ENCODE results near the gene KAZN.

Gene KAZN

DNA sequence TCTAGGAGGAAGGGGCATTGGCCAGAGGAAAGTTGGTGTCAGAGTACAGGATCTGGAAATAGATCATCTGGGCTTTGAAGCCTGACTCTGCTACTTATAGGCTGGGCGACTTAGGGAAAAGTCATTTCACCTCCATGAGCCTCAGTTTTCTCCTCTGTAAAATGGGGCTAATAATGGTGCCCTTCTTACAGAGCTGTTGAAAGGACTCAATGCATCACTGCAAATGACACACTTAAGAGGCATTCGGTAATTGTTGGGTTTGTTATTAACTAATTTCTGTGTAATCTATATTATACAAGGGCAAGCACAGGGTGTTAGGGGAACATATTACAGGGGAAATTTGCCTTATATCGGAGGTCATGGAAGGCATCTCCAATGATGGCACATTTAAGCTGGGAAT lies 96.1 kb downstream of the KAZN start:
- TF ChIP-seq, protein P1, sequence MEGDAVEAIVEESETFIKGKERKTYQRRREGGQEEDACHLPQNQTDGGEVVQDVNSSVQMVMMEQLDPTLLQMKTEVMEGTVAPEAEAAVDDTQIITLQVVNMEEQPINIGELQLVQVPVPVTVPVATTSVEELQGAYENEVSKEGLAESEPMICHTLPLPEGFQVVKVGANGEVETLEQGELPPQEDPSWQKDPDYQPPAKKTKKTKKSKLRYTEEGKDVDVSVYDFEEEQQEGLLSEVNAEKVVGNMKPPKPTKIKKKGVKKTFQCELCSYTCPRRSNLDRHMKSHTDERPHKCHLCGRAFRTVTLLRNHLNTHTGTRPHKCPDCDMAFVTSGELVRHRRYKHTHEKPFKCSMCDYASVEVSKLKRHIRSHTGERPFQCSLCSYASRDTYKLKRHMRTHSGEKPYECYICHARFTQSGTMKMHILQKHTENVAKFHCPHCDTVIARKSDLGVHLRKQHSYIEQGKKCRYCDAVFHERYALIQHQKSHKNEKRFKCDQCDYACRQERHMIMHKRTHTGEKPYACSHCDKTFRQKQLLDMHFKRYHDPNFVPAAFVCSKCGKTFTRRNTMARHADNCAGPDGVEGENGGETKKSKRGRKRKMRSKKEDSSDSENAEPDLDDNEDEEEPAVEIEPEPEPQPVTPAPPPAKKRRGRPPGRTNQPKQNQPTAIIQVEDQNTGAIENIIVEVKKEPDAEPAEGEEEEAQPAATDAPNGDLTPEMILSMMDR (IDR thresholded peaks at IDR 0.05; ENCODE audit: insufficient read depth, low read length, poor library complexity, severe bottlenecking) = no peak
- Histone ChIP-seq H3K4me3 (replicated peaks; ENCODE audit: low read depth, low read length) (no peak overlapping the region), H3K27me3 (replicated peaks; ENCODE audit: control insufficient read depth, insufficient read depth, low read length) (no peaks in the 10 kb centered on the region; the same call in none of the 2 replicates), H3K36me3 (ENCODE audit: control insufficient read depth, insufficient read depth, low read length) (no peaks in the 10 kb centered on the region)
- no peak for DNase-seq (ENCODE audit: extremely low read depth, insufficient read length)

DNA sequence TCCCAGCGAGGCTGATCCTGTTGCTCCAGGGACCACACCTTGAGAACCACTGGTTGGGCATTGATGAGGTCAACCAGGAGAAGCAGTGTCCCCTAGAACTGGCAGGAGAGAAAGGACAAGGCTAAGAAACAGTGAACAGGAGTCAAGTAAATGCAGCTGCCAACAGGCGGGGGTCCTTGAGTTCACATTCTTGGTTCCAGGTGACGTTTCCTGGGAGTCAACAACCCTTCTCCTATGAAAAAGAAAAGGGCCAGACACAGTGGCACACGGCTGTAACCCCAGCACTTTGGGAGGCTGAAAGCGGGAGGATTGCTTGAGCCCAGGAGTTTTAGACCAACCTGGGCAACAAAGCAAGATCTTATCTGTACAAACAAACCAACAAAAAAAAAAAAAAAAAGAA lies 98.3 kb downstream of the KAZN start:
- H3K36me3 ChIP-seq (ENCODE audit: control insufficient read depth, insufficient read depth, low read length) = no peaks in the 10 kb centered on the region
- H3K4me3 ChIP-seq (replicated peaks; ENCODE audit: low read depth, low read length) = no peak overlapping the region
- DNase-seq (ENCODE audit: extremely low read depth, insufficient read length) = no peak
- H3K27me3 ChIP-seq (replicated peaks; ENCODE audit: control insufficient read depth, insufficient read depth, low read length) = no peaks in the 10 kb centered on the region; the same call in none of the 2 replicates
- TF ChIP-seq, protein P1 (IDR thresholded peaks at IDR 0.05; ENCODE audit: insufficient read depth, low read length, poor library complexity, severe bottlenecking) = no peak

DNA sequence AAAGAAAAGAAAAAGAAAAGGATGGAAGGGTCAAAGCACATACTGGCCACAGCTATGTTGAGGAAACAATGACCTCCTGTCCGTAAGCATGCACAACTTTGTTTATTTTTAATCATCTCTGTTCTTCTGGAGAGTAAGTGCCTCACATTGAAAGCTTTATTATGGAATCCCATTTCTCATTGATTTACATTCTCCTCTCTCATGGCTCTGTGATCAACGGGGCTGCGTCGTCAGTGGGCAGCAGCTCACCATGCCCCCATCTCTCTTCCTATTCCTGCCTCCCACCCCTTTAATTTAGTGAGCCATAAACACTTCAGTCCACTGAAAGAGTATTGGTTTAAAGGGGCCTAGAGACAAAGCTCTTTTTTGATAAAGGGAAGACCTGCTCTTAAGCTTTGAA lies 98.9 kb downstream of the KAZN start:
- DNase-seq (ENCODE audit: extremely low read depth, insufficient read length) = no peak
- Histone ChIP-seq H3K36me3 (ENCODE audit: control insufficient read depth, insufficient read depth, low read length) (no peaks in the 10 kb centered on the region), H3K27me3 (replicated peaks; ENCODE audit: control insufficient read depth, insufficient read depth, low read length) (no peaks in the 10 kb centered on the region; the same call in none of the 2 replicates), H3K4me3 (replicated peaks; ENCODE audit: low read depth, low read length) (no peak overlapping the region)
- TF ChIP-seq, protein P1 (IDR thresholded peaks at IDR 0.05; ENCODE audit: insufficient read depth, low read length, poor library complexity, severe bottlenecking) = no peak

DNA sequence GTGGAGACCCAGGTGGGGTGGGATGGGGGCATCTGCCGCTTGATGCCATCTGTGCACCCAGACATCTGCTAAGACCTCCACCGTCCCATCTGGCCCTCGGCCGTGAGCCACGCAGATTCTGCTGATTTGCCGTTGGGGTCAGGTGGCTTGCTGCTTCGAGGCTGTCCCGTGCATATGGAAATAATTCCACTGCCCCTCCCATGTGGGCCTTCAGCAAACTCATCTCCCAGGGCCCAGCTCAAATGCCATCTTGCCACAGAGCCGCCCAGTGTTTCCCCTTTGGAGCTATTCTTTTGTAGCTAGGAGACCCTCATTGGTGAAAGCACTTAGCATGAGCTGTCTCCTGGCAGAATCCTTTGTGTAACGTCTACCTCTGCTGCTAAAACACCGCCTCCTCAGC lies 99.8 kb downstream of the KAZN start:
- TF ChIP-seq, protein P1 (IDR thresholded peaks at IDR 0.05; ENCODE audit: insufficient read depth, low read length, poor library complexity, severe bottlenecking) = no peak

DNA sequence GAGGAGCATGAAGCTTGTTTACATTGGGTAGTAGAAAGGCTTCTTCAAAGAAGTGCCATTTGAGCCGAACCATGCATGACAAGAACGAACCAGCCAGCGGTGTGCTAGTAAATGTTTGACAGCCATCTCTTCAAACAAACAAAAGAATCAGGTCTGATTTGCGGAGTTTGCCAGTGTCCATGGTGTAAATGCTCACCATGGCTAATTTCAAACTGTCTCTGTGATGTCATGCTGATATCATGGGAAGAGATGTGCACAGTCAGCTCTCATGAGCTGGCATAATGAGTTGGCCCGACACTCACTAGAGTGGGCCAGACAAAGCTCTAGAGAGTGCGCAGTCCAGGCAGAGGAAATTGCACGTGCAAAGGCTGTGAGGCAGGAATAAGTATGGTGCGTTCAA lies 101.1 kb downstream of the KAZN start:
- DNase-seq (ENCODE audit: extremely low read depth, insufficient read length) = no peak
- TF ChIP-seq, protein P1 (IDR thresholded peaks at IDR 0.05; ENCODE audit: insufficient read depth, low read length, poor library complexity, severe bottlenecking) = no peak

More for the DNA sequence above, 99.8 kb downstream of the KAZN start:
- Histone ChIP-seq H3K27me3 (replicated peaks; ENCODE audit: control insufficient read depth, insufficient read depth, low read length) (no peaks in the 10 kb centered on the region; the same call in none of the 2 replicates), H3K4me3 (replicated peaks; ENCODE audit: low read depth, low read length) (no peak overlapping the region), H3K36me3 (ENCODE audit: control insufficient read depth, insufficient read depth, low read length) (no peaks in the 10 kb centered on the region)
- DNase-seq (ENCODE audit: extremely low read depth, insufficient read length) = no peak

DNA sequence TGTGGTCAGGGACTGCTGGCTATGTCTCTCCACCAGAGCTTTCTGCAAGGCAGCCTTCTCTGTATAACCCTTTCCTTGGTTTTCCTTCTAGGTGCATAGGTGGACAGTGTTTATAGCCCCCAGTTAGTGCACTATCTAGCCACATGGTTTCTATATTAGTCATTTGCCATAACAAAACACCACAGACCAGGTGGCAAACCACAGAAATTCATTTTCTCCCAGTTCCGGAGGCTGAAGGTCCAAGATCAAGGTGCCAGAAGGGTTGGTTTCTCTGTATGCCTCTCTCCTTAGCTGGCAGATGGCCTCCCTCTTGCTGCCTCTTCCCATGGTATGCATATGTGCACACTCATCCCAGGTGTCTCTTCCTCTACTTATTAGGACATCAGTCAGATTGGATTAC lies 106.4 kb downstream of the KAZN start:
- DNase-seq (ENCODE audit: extremely low read depth, insufficient read length) = peak; percentile 47
- Histone ChIP-seq H3K27me3 (replicated peaks; ENCODE audit: control insufficient read depth, insufficient read depth, low read length) (no peaks in the 10 kb centered on the region; the same call in 1 of the 2 replicates), H3K36me3 (ENCODE audit: control insufficient read depth, insufficient read depth, low read length) (no peaks in the 10 kb centered on the region), H3K4me3 (replicated peaks; ENCODE audit: low read depth, low read length) (no peak overlapping the region)
- TF ChIP-seq, protein P1 (IDR thresholded peaks at IDR 0.05; ENCODE audit: insufficient read depth, low read length, poor library complexity, severe bottlenecking) = no peak

More for the DNA sequence above, 101.1 kb downstream of the KAZN start:
- Histone ChIP-seq H3K36me3 (ENCODE audit: control insufficient read depth, insufficient read depth, low read length) (no peaks in the 10 kb centered on the region), H3K4me3 (replicated peaks; ENCODE audit: low read depth, low read length) (no peak overlapping the region), H3K27me3 (replicated peaks; ENCODE audit: control insufficient read depth, insufficient read depth, low read length) (no peaks in the 10 kb centered on the region; the same call in 1 of the 2 replicates)
